WTC11 (cell line): ENCODE results near the gene ARMC9. TPM values are rescaled to one million over a fixed set of nuclear protein-coding genes. Genes with fewer than 3 reads are reported as not detected.

Experiments
- ATAC-seq: fragments of 200-7000 bp; cut with Tn5 transposase; 2 replicates; pipeline ENCODE4 v1.10.0; 2021; ENCODE audit warnings: mild to moderate bottlenecking, moderate library complexity
- CTCF ChIA-PET: fragments of 300-600 bp; sonication (Branson Sonifier 250); formaldehyde crosslinking; loops from one replicate; lab custom pipeline; 2021; ENCODE audit warnings: antibody characterized with exemption; lab: Charles Lee
- POLR2A ChIA-PET: fragments of 350-600 bp; sonication (Branson Sonifier 250); formaldehyde crosslinking; loops from one replicate; lab custom pipeline; 2021; ENCODE audit warnings: antibody characterized with exemption; lab: Charles Lee
- DNase-seq: peaks from one replicate; pipeline ENCODE4 v3.0.0; 2021; ENCODE audit warnings: low spot score
- H3K27ac Mint-ChIP-seq: 2 replicates; pipeline ENCODE4 v1.8.0; 2021; ENCODE audit warnings: mixed read lengths
- H3K27me3 Mint-ChIP-seq: 2 replicates; pipeline ENCODE4 v1.8.0; 2021; ENCODE audit warnings: low read depth, mild to moderate bottlenecking, moderate library complexity, mixed read lengths
- H3K36me3 Mint-ChIP-seq: 2 replicates; pipeline ENCODE4 v1.8.0; 2021; ENCODE audit warnings: mixed read lengths
- H3K4me1 Mint-ChIP-seq: 2 replicates; pipeline ENCODE4 v1.8.0; 2022; ENCODE audit warnings: mixed read lengths
- H3K4me3 Mint-ChIP-seq: 2 replicates; pipeline ENCODE4 v1.8.0; 2021; ENCODE audit warnings: mild to moderate bottlenecking, moderate library complexity, mixed read lengths
- H3K9me3 Mint-ChIP-seq: 2 replicates; pipeline ENCODE4 v1.8.0; 2021; ENCODE audit warnings: mixed read lengths
- ATF2 ChIP-seq: sonication (generic); formaldehyde crosslinking; IDR thresholded peaks from 2 replicates; pipeline ENCODE4 v1.8.1; 2022; ENCODE audit warnings: low read depth, missing genetic modification reagents, borderline replicate concordance
- CREB1 ChIP-seq: sonication (generic); formaldehyde crosslinking; IDR thresholded peaks from 2 replicates; pipeline ENCODE4 v1.8.0; 2023; ENCODE audit warnings: mild to moderate bottlenecking, missing genetic modification reagents
- CREM ChIP-seq: sonication (generic); formaldehyde crosslinking; IDR thresholded peaks from 2 replicates; pipeline ENCODE4 v1.8.1; 2022; ENCODE audit warnings: mild to moderate bottlenecking, missing genetic modification reagents, moderate library complexity
- E2F5 ChIP-seq: sonication (generic); formaldehyde crosslinking; IDR thresholded peaks from 2 replicates; pipeline ENCODE4 v1.8.1; 2022; ENCODE audit warnings: mild to moderate bottlenecking, moderate library complexity, missing genetic modification reagents
- FOXP1 ChIP-seq: sonication (generic); formaldehyde crosslinking; IDR thresholded peaks from 2 replicates; pipeline ENCODE4 v1.8.0; 2022; ENCODE audit warnings: missing genetic modification reagents, mild to moderate bottlenecking, moderate library complexity, borderline replicate concordance
- GABPB1 ChIP-seq: sonication (generic); formaldehyde crosslinking; IDR thresholded peaks from 2 replicates; pipeline ENCODE4 v1.8.1; 2023; ENCODE audit warnings: mild to moderate bottlenecking, missing genetic modification reagents
- GTF2I ChIP-seq: fragments of 250-450 bp; sonication (Bioruptor Pico); conservative IDR thresholded peaks from 2 replicates; pipeline ENCODE4 v1.4.0; 2021; ENCODE audit warnings: mild to moderate bottlenecking
- JUN ChIP-seq: sonication (generic); formaldehyde crosslinking; IDR thresholded peaks from 2 replicates; pipeline ENCODE4 v1.8.0; 2023; ENCODE audit warnings: mild to moderate bottlenecking, missing genetic modification reagents
- MLX ChIP-seq: sonication (generic); formaldehyde crosslinking; IDR thresholded peaks from 2 replicates; pipeline ENCODE4 v1.8.1; 2023; ENCODE audit warnings: mild to moderate bottlenecking, missing genetic modification reagents, moderate library complexity
- NR3C1 ChIP-seq: sonication (generic); formaldehyde crosslinking; conservative IDR thresholded peaks from 2 replicates; pipeline ENCODE4 v1.8.1; 2023; ENCODE audit warnings: low read depth, mild to moderate bottlenecking, missing genetic modification reagents
- SMAD3 ChIP-seq: sonication (generic); formaldehyde crosslinking; IDR thresholded peaks from 2 replicates; pipeline ENCODE4 v1.8.0; 2022; ENCODE audit warnings: missing genetic modification reagents, mild to moderate bottlenecking, borderline replicate concordance
- TEAD4 ChIP-seq: sonication (generic); formaldehyde crosslinking; IDR thresholded peaks from 2 replicates; pipeline ENCODE4 v1.8.0; 2022; ENCODE audit warnings: mild to moderate bottlenecking, missing genetic modification reagents
- ZBTB21 ChIP-seq: sonication (generic); formaldehyde crosslinking; IDR thresholded peaks from 2 replicates; pipeline ENCODE4 v1.8.1; 2023; ENCODE audit warnings: mild to moderate bottlenecking, missing genetic modification reagents, borderline replicate concordance
- ZNF219 ChIP-seq: sonication (generic); formaldehyde crosslinking; IDR thresholded peaks from 2 replicates; pipeline ENCODE4 v1.8.0; 2023; ENCODE audit warnings: missing genetic modification reagents, mild to moderate bottlenecking, borderline replicate concordance
- ZNF263 ChIP-seq: sonication (generic); formaldehyde crosslinking; IDR thresholded peaks from 2 replicates; pipeline ENCODE4 v1.8.1; 2022; ENCODE audit warnings: low read depth, mild to moderate bottlenecking, moderate library complexity, missing genetic modification reagents
- total RNA-seq: library from RNA; stranded (reverse); gene quantifications from 3 replicates; pipeline ENCODE4 v1.2.3, GENCODE V29; 2021
- TF ChIP-seq, protein P1 (sequence below): sonication (generic); formaldehyde crosslinking; IDR thresholded peaks from 2 replicates; pipeline ENCODE4 v1.8.1; 2023; ENCODE audit warnings: mild to moderate bottlenecking, moderate library complexity, missing genetic modification reagents
- TF ChIP-seq, protein P2 (sequence below): sonication (generic); formaldehyde crosslinking; IDR thresholded peaks from 2 replicates; pipeline ENCODE4 v1.8.1; 2022; ENCODE audit warnings: missing genetic modification reagents, borderline replicate concordance
- TF ChIP-seq, protein P3 (sequence below): sonication (generic); formaldehyde crosslinking; IDR thresholded peaks from 2 replicates; pipeline ENCODE4 v1.8.0; 2022; ENCODE audit warnings: mild to moderate bottlenecking, missing genetic modification reagents

Gene ARMC9
- total RNA-seq, 1 experiment from 2014 or later, result 34.9 TPM

DNA sequence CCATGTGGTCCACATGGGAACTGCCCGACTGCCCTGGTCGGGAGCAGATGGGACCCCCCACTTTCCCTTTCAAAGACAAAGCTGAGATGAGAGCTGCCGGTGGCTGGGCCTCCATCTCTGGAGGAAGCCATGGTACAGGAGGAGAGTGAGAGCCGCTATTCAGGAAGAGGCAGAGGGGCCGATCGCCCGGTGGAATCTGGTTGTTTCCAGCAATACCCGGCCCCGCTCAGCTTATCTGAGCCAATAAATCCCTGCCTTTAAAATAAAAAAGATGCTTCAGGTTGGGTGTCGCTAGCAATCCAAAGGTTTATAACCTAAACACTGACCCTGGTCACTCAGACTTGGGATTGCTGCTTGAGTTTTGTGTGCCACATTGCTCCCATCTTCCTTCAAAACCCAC is 181.9 kb downstream of the ARMC9 start (continued):
- TF ChIP-seq NR3C1 (CRISPR knock-in tag) (no peak), TEAD4 (CRISPR knock-in tag) (no peak), E2F5 (CRISPR knock-in tag) (no peak)

- peaks cover 21% of the 10 kb centered on the region for H3K9me3 Mint-ChIP-seq
- no peak for TF ChIP-seq MLX (CRISPR knock-in tag)
- TF ChIP-seq ZBTB21 (CRISPR knock-in tag), result no peak
- no peak for TF ChIP-seq ZNF219 (CRISPR knock-in tag)
- TF ChIP-seq, protein P1, sequence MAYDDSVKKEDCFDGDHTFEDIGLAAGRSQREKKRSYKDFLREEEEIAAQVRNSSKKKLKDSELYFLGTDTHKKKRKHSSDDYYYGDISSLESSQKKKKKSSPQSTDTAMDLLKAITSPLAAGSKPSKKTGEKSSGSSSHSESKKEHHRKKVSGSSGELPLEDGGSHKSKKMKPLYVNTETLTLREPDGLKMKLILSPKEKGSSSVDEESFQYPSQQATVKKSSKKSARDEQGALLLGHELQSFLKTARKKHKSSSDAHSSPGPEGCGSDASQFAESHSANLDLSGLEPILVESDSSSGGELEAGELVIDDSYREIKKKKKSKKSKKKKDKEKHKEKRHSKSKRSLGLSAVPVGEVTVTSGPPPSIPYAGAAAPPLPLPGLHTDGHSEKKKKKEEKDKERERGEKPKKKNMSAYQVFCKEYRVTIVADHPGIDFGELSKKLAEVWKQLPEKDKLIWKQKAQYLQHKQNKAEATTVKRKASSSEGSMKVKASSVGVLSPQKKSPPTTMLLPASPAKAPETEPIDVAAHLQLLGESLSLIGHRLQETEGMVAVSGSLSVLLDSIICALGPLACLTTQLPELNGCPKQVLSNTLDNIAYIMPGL, result no peak
- no peak for TF ChIP-seq JUN (CRISPR knock-in tag)
- 0 out of 2 replicates have a peak, but pooled peaks have one; percentile 4 for TF ChIP-seq ZNF263 (CRISPR knock-in tag)
- no peak for TF ChIP-seq CREM
- TF ChIP-seq ATF2 (CRISPR knock-in tag), result no peak
- TF ChIP-seq, protein P2, sequence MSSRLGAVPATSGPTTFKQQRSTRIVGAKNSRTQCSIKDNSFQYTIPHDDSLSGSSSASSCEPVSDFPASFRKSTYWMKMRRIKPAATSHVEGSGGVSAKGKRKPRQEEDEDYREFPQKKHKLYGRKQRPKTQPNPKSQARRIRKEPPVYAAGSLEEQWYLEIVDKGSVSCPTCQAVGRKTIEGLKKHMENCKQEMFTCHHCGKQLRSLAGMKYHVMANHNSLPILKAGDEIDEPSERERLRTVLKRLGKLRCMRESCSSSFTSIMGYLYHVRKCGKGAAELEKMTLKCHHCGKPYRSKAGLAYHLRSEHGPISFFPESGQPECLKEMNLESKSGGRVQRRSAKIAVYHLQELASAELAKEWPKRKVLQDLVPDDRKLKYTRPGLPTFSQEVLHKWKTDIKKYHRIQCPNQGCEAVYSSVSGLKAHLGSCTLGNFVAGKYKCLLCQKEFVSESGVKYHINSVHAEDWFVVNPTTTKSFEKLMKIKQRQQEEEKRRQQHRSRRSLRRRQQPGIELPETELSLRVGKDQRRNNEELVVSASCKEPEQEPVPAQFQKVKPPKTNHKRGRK (CRISPR knock-in tag), result no peak
- ChIA-PET CTCF (no interaction called here), POLR2A (no interaction called here)
- DNase-seq (no peak), ATAC-seq (no peak)
- H3K4me1 Mint-ChIP-seq, result peaks cover 31% of the 10 kb centered on the region
- H3K27me3 Mint-ChIP-seq, result peaks cover 2% of the 10 kb centered on the region
- no peak overlapping the region for H3K4me3 Mint-ChIP-seq
- H3K27ac Mint-ChIP-seq, result no peak overlapping the region
- H3K36me3 Mint-ChIP-seq, result peaks cover 20% of the 10 kb centered on the region
Measured at GRCh38 chr2:231380991-231381847, 182.8 kb downstream of the ARMC9 start.

GRCh38 chr2:231382116-231382515 is 183.7 kb downstream of the ARMC9 start:
- ATAC-seq (peak; percentile 32; the same call in 1 of the 2 replicates), DNase-seq (no peak)
- Mint-ChIP-seq H3K4me3 (no peak overlapping the region), H3K27ac (no peak overlapping the region), H3K9me3 (peaks cover 21% of the 10 kb centered on the region), H3K4me1 (peaks cover 22% of the 10 kb centered on the region), H3K27me3 (peaks cover 5% of the 10 kb centered on the region), H3K36me3 (peaks cover 21% of the 10 kb centered on the region)
- ChIA-PET CTCF (no interaction called here), POLR2A (no interaction called here)
- TF ChIP-seq FOXP1 (no peak), CREB1 (CRISPR knock-in tag) (no peak), SMAD3 (no peak), GABPB1 (CRISPR knock-in tag) (no peak), GTF2I (CRISPR knock-in tag) (no peak), MLX (CRISPR knock-in tag) (no peak)
- TF ChIP-seq, protein P3, sequence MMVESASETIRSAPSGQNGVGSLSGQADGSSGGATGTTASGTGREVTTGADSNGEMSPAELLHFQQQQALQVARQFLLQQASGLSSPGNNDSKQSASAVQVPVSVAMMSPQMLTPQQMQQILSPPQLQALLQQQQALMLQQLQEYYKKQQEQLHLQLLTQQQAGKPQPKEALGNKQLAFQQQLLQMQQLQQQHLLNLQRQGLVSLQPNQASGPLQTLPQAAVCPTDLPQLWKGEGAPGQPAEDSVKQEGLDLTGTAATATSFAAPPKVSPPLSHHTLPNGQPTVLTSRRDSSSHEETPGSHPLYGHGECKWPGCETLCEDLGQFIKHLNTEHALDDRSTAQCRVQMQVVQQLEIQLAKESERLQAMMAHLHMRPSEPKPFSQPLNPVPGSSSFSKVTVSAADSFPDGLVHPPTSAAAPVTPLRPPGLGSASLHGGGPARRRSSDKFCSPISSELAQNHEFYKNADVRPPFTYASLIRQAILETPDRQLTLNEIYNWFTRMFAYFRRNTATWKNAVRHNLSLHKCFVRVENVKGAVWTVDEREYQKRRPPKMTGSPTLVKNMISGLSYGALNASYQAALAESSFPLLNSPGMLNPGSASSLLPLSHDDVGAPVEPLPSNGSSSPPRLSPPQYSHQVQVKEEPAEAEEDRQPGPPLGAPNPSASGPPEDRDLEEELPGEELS, result no peak
- TF ChIP-seq, protein P2 (CRISPR knock-in tag), result no peak
